Amniotic stem cell (primary cell): Measurements from ENCODE around the gene FGF1.
A peak's percentile ranks its signal among the peaks of the same experiment; 100 is the strongest.
"Not testable (repeated sequence)": the region's sequence is repeated elsewhere in the genome, so short reads cannot be mapped to it uniquely, and the experiment has no call there.

Experiments
- DNase-seq: peaks from one replicate; lab custom pipeline; 2025; lab: John Stamatoyannopoulos, UW

The FGF1 gene

GRCh38 chr5:142668336-142668735, 17.6 kb downstream of the FGF1 start:
- DNase-seq = no peak

GRCh38 chr5:142667831-142668230, 18.1 kb downstream of the FGF1 start:
- DNase-seq = no peak

DNA sequence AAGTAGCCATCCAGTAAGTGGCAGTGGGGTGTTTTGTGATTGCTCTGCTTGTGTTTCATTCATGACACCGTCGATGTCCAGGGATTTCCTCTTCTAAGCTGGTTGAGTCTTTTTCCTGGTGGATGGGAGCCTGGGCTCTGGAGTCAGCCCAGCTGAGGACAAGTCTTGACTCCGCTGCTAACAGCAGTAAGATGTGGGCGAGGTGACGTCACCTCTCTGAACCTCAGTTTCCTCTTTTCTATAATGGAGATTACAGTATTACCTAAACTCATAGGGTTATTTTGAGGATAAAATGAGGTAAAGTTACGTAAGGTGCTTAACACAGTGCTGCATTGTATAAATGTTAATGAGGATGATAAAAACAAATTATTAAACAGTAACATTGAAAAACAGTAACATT, 21.3 kb downstream of the FGF1 start:
- DNase-seq = no peak

DNA sequence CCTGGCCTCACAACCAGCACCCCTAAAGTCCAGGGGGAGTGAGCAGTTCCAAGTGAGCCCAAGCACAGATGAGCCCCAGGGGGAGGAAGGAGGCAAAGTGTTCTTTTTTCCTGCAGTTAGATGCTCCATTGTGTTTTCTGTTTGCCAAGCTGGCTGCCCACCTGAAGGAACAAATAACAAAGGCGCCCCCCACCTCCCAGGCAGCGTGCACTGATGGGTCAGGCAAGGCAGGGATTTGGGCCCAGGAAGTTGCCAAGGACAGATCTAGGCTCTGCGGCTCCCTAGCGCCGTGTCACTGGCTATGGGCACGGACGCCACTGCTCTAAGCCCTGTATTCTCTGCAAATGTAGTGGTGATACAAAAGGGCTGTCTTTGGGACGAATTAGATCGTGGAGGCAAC, 21.8 kb downstream of the FGF1 start:
- DNase-seq = no peak

DNA sequence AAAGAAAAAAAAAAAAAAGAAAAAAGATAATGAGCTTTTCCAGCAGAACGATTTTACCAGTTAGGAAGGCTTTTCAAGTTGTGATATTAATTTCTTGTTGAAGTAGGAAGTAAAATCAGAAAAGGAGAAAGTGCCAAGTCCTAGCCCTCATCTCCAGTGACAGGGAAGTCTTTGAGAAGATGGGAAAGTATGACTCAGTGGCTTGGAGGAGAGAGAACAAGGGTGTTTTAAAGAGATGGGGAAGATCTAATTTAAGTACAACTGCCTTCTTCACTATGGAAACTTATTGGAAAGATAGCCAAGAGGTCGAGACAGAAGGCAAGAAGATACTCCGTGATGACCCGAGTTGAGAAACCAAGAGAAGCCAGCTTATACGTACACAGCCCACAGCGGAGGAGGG, 22.6 kb downstream of the FGF1 start:
- DNase-seq = no peak

- no peak for DNase-seq
Observed at GRCh38 chr5:142661957-142662356, 23.9 kb downstream of the FGF1 start.

- no peak for DNase-seq
Observed at GRCh38 chr5:142661143-142661542, 24.7 kb downstream of the FGF1 start.

DNA sequence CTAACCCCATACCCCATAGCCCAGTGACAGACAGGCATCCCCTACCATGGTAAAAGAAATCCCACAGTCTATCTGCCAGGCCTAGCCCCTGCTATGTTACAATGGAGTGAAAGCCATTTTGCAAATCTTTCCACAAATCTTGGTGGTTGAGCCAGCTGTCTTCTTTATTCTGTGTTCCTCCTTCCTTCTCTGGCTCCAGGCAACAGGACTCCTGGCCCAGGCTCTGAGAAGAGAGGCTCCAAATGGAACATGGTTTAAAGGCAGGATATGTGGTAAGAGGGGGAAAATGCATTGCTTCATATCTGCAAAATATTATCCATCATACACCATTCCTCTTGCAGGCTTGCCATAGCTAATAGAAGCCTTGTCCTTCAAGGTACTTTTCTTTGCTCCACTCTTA, 25.2 kb downstream of the FGF1 start:
- no peak for DNase-seq

GRCh38 chr5:142660196-142660595, 25.7 kb downstream of the FGF1 start:
- no peak for DNase-seq

GRCh38 chr5:142659405-142659804, 26.5 kb downstream of the FGF1 start:
- no peak for DNase-seq

DNA sequence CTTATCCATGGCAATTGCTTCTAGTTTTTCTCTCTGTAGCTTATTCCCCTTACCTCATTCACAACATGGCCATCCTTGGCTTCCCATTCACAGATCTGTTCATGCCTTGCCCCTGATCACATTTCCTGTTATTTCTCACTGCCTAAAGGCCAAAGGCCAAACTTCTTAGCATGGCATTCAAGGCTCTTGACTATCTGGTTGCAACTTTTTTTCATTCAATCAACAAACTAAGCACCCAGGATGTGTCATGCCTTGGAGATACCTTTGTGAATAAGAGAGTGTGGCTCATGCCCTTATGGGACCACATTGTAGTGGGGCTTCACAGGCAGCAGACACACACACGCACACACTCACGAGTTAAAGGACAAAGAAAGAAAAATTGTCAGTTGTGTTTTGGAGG, 27.6 kb downstream of the FGF1 start:
- DNase-seq = no peak

GRCh38 chr5:142657446-142657845, 28.4 kb downstream of the FGF1 start:
- DNase-seq = no peak

DNA sequence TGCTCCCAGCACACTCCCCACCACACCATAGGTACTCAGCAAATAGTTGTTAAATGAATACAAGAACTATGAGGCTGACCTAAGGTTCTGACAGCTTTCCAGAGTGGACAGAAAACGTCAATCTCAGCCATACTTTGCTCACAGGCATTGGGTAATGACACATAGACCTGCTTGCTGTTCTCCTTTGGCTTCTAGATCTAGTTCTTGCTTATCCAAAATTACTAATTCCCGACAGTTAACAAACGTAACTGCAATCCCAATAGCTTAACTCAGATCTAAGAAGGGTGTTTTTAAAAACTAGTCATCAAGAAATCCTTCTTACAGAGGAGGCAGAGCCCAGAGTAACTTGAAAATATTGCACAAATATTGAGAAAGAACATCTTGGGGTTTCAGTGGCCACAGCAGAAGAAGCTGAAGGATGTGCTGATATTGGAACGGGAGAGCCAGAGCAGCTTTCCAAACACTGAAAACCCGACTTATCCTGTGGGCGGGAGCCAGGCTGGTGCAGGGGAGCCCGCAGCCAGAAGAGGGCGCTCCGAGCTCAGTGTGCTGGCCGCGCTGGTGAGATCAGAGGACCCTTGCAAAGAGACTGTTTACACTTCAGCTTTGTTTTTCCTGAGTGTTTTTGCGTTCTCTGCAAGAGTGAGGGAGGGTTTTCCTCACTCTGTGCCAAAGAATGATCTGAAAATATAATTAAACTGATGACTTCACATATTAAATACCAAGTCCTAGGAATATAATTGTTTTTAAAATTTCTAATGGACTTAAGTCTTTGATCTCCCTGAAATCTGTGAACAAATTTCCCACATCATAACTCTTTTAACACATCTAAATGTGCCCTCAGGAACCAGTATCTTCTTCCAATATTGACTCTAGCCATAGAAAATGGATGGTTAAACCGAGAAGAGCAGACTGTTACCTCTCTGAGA, 30.3 kb downstream of the FGF1 start:
- DNase-seq = no peak

GRCh38 chr5:142654578-142655058, 31.3 kb downstream of the FGF1 start:
- DNase-seq = no peak

- DNase-seq = no peak
Observed at GRCh38 chr5:142653321-142653720, 32.6 kb downstream of the FGF1 start.

DNA sequence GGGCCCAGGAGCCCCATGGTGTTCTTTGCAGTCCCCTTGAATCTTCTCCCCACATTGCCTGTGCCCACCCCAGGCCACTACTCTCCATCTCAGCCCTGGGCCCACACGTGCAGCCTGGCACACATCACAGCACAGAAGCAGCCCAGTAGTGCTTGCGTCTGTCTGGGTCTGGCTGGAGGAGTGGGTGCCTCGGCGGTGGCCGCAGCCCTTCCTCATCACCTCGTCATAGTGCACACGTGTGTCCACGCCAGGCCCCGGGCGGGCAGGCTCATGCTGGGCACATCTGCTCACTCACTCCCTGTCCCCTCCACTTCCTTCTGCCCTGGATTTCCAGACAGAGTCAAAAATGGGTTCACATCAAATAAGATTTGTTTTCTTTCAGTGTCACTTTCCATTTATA, 33.3 kb downstream of the FGF1 start:
- DNase-seq = no peak

DNA sequence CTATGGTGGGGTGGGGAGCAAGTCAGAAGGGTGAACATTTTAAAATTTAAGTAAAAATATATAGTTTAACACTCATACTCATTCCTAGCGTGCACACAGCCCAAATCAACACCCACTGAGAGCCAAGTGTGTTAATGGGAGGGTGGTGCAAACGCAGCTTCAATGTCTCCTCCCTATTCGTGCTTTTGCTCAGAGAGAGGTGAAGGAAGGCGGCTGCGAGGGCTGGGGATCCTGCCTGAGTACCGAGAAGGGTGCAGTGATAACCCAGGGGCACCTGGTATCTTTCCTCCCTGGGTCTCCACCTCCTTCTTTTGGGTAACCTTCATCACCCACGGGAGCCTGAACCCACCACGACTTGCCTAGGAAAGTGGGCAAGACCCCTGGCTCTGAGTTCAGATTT, 35.0 kb downstream of the FGF1 start:
- DNase-seq = no peak

DNA sequence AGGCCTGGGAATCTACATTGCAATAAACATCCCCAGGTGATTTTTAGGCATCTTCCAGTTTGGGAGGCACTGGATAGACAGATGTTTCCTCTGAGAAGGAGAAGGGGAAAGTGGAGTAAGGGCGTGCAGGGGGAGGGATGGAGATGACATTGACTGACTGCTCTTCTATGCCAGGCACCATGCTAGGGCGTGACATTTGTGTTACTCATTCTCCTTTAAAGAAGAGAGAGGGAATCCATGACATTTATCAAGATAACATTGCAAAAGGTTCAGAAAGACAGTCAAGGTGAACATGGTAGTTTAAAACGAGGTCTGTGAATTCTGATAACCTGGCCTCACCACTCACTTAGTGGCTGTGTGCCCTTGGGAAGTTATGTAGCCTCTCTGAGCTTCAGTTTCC, 35.8 kb downstream of the FGF1 start:
- no peak for DNase-seq

- not testable (repeated sequence) for DNase-seq
Observed at GRCh38 chr5:142648108-142648507, 37.8 kb downstream of the FGF1 start.

DNA sequence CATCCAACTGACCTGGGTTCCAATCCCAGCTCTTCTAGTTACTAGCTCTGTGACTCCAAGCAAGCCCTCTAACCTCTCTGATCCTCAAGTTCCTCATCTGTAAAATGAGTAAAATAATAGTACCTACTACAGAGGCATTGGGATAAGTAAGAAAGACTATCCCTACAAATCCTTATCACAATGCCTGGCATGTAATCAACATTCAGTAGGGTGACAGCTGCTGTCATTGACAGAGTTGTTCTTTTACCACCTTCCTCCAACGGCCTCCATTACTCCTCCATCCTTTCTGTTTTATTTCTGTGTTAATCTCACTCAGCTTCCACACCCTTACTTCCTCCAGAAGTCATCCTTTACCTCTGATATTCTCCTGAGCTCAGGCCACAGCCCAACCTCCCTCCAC, 40.4 kb downstream of the FGF1 start:
- DNase-seq = no peak

DNA sequence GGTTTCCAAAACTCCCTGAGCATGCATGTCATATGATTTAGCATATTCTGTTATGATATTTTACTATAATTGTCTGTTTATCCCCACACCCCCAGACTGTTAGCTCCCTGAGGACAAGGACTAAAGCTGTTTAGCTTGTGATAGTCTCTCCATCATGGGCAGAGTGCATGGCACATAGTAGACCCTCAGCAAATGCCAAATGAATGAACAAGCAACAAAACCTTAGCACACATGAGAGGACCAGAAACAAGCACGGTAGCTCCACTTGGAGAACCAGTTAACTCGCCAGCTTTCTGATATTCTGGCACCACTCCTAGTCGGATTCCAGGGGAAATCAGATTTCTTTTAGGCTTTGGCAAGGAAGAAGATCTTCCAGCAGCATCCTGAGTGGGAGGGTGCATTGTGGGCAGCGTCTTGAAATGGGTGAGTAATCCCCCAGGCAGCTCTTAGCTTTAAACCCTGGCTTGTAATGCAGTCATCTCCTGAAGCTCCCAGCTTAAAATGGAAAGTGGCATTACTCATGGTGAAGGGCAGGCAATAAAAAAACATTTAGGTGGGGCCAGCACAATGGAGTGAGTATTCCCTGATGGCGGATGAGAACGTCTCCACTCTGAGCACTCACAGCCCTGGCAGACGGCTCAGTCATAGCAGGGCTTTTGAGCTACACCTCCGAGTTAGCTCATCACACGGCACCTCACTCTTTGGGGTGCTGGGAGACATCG, 41.1 kb downstream of the FGF1 start:
- DNase-seq = peak; percentile 97

GRCh38 chr5:142644127-142644526, 41.8 kb downstream of the FGF1 start:
- no peak for DNase-seq

DNA sequence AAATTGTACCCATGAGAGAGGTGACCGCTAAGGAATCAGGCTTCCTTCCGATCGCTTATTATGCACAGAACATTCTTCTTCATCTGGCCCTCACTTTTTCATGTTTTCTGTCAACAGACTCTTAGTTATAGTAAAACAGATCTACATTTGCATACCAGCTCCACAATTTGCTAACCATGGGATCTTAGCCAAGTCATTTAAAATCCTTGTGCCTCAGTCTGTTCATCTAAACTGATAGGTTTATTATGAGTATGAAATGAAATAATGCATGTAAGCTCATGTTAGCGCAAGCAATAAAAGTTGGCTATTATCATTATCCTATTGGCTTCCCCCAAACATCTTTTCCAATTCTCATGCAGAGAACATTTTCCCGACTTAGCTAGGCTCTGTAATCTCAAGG, 42.3 kb downstream of the FGF1 start:
- DNase-seq = no peak
